Skeletal muscle tissue (tissue), 4 donors: ENCODE measurements around the gene ZNF326. TPM values are rescaled to one million over a fixed set of nuclear protein-coding genes. Genes with fewer than 3 reads are reported as not detected.

Experiments used
- H3K27ac ChIP-seq: one replicate; pipeline ENCODE4 v1.7.0; 2013; ENCODE audit warnings: mild to moderate bottlenecking, low read depth, low read length, inconsistent platforms
- H3K27me3 ChIP-seq, 3 donors: one replicate each; pipeline ENCODE4 v1.7.0; 2013; ENCODE audit warnings: low read length in 3 of 3; ENCODE audit not compliant: control insufficient read depth in 3 of 3, insufficient read depth in 3 of 3
- H3K36me3 ChIP-seq, 3 donors: one replicate each; pipeline ENCODE4 v1.7.0; 2013; ENCODE audit warnings: low read length in 3 of 3; ENCODE audit not compliant: control insufficient read depth in 3 of 3, insufficient read depth in 3 of 3
- H3K4me1 ChIP-seq, 3 donors: one replicate each; pipeline ENCODE4 v1.7.0; 2013; ENCODE audit warnings: low read length in 3 of 3, mild to moderate bottlenecking in 3 of 3; ENCODE audit not compliant: control insufficient read depth in 3 of 3, insufficient read depth in 3 of 3
- H3K4me3 ChIP-seq, 3 donors: one replicate each; pipeline ENCODE4 v1.7.0; 2013; ENCODE audit warnings: low read length in 3 of 3
- H3K9ac ChIP-seq, 3 donors: one replicate each; pipeline ENCODE4 v1.7.0; 2013; ENCODE audit warnings: low read length in 3 of 3, mild to moderate bottlenecking in 3 of 3, moderate library complexity in 2 of 3, low read depth in 1 of 3
- H3K9me3 ChIP-seq, 3 donors: one replicate each; pipeline ENCODE4 v1.7.0; 2013; ENCODE audit warnings: low read length in 3 of 3; ENCODE audit not compliant: control insufficient read depth in 3 of 3
- total RNA-seq: library from RNA; depleted of rRNA; stranded (reverse); fragments of >200 nt; gene quantifications from one replicate; pipeline ENCODE4 v1.2.3, GENCODE V29; 2014
- donor health status: Osteomylitis.

The ZNF326 gene
- total RNA-seq, 1 donor from 2014 or later, result 7.8 TPM

DNA sequence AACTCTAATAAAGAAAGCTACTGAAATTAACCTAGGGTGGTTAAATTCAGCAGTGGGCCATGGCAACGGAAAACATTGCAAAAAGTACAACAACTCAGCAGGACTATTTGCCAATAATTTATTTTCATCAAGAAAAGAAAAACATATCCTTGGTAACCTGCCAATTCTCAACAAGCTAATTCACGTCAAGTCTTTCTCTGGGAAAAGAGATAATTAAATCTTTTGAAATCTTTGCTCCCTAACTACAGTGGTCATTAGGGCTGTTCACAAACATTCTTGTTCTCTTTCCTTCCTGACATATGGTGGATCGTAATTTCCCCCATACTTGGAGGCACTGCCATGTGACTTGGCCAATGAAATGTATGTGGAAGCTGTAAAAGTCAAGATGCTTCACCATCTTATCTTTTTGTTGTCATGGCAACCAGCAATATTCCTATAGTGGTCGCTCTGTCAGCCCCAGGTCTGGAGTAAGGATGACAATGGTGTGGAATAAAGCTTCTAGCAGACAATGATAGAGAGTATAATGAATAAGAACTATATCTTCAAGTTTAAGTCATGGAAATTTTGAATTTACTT is 29.6 kb upstream of the ZNF326 start:
- Histone ChIP-seq H3K27ac (peak overlapping the region; percentile 13), H3K4me3 (no peak overlapping the region), H3K27me3 (no peaks in the 10 kb centered on the region)

DNA sequence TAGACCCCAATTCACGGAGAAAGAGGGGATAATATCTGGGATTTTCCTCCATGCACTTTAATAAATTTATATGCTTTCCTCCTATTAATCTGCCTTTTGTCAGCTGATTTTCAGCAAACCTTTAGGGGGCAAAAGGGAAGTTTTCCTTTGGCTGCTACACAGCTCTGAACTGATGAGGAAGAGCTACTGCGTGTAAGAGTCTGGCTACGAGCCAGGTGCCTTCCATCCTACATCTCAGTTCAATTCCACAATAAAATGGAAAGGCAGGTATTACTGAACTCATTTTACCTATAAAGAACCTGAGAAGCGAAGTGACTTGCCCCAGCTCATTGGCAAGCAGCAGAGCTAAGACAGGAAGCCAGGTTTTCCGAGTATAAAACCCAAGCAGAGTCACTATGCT is 28.3 kb upstream of the ZNF326 start:
- no peak overlapping the region for H3K9ac ChIP-seq
- H3K36me3 ChIP-seq, result no peaks in the 10 kb centered on the region
- H3K9me3 ChIP-seq, result no peaks in the 10 kb centered on the region
- H3K4me3 ChIP-seq, result no peak overlapping the region
- H3K4me1 ChIP-seq, result peaks cover 0 to 3% (median 2%) of the 10 kb centered on the region in 3 donors
- no peak overlapping the region for H3K27ac ChIP-seq
- no peaks in the 10 kb centered on the region for H3K27me3 ChIP-seq

More for the DNA sequence above, 29.6 kb upstream of the ZNF326 start:
- Histone ChIP-seq H3K36me3 (no peaks in the 10 kb centered on the region), H3K4me1 (peaks cover 0 to 3% (median 2%) of the 10 kb centered on the region in 3 donors), H3K9me3 (no peaks in the 10 kb centered on the region), H3K9ac (no peak overlapping the region)

DNA sequence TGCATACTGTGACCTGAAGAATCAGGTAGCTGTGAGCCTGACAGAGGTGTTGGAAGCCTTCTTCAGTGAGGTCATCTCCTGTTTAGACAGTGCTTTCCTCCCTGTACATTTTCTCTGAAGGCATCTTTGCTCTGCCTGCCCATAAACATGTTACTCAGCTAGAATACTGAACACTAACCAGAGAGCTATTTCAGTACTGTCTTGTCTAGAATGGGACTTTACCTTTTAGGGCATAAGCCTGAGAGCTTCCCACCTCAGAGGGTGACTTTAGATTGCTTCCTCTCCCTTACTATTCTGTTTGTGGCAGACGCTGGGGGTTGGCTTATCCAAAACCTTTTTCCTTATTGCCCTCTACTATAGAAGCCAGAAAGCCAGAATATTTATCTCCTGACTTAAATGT is 23.3 kb upstream of the ZNF326 start:
- H3K9me3 ChIP-seq, result no peaks in the 10 kb centered on the region
- peaks cover 0 to 3% (median 2%) of the 10 kb centered on the region in 3 donors for H3K4me1 ChIP-seq
- no peak overlapping the region for H3K4me3 ChIP-seq
- no peaks in the 10 kb centered on the region for H3K36me3 ChIP-seq
- H3K27ac ChIP-seq, result no peak overlapping the region
- no peak overlapping the region for H3K9ac ChIP-seq
- no peaks in the 10 kb centered on the region for H3K27me3 ChIP-seq

DNA sequence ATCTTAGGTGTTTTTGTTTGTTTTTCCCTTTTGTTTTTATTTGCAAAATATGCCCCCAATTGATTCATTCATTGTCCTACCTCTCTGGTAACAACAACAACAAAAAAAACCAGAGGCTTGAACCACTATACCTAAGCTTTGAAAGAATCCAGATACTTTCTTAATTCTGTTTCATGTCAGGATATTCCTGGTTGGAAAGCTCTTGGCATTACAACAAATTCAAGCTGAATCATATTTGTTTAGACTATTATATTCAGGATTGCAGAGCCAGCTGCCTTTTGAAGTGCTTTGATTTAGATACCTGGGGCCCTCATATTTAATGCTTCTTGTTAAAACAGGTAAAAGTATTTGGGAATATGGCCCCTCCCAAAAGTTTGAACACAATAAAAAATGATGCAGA is 22.9 kb upstream of the ZNF326 start:
- Histone ChIP-seq H3K9me3 (no peaks in the 10 kb centered on the region), H3K9ac (no peak overlapping the region), H3K27ac (no peak overlapping the region), H3K4me1 (peaks cover 0 to 3% (median 2%) of the 10 kb centered on the region in 3 donors), H3K4me3 (no peak overlapping the region), H3K36me3 (no peaks in the 10 kb centered on the region), H3K27me3 (no peaks in the 10 kb centered on the region)

DNA sequence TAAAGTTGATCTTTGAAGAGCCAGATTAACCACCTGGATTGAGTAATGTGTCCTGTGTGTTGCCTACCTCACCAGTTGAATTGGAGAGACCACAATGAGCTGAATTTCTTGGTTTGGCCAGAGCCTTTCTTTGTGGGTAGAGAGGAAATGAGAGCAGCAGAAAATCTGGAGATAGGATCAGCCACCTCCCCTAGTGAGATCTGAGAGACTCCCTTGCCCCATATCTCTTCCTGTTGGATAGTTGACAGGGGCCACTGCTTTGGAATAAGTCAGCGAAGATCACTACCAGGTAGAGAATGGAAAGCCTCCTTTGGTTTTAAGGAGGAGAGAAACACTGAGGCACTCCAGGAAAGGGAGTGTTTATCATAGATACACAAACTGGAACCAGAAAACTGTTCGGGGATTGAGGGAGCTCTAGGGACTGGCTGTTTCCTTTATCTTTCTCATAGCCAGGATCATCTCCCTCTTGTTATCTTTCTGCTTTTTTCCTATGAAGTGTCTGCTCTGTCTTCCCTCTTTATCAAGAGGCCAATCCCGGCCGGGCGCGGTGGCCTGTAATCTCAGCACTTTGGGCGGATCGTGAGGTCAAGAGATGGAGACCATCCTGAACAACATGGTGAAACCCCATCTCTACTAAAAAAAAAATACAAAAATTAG is 21.3 kb upstream of the ZNF326 start:
- Histone ChIP-seq H3K27ac (no peak overlapping the region), H3K4me3 (no peak overlapping the region), H3K9me3 (no peaks in the 10 kb centered on the region), H3K36me3 (no peaks in the 10 kb centered on the region), H3K27me3 (no peaks in the 10 kb centered on the region), H3K4me1 (peaks cover 0 to 3% (median 2%) of the 10 kb centered on the region in 3 donors), H3K9ac (no peak overlapping the region)

DNA sequence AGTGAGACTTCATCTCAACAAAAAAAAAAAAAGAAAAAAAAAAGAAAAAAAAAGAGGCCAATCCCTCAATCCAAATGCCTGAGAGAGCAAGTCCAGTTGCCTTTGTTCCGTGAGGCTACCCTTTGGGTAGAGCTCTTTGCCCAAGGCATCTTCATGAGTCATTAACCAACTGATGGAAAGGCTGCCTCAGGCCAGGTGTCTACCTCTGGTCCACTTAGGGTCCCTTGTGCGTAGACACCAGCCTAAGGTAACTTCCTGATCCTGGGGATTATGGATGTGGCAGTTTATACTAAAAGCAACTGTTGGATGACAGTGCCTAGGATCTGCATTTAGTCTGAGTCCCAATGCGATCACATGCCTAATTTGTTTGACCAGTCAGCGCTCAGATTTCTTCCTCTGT is 20.7 kb upstream of the ZNF326 start:
- H3K27me3 ChIP-seq, result no peaks in the 10 kb centered on the region
- no peak overlapping the region for H3K9ac ChIP-seq
- H3K27ac ChIP-seq, result no peak overlapping the region
- H3K4me1 ChIP-seq, result peaks cover 0 to 3% (median 2%) of the 10 kb centered on the region in 3 donors
- no peaks in the 10 kb centered on the region for H3K36me3 ChIP-seq
- no peak overlapping the region for H3K4me3 ChIP-seq
- no peaks in the 10 kb centered on the region for H3K9me3 ChIP-seq

DNA sequence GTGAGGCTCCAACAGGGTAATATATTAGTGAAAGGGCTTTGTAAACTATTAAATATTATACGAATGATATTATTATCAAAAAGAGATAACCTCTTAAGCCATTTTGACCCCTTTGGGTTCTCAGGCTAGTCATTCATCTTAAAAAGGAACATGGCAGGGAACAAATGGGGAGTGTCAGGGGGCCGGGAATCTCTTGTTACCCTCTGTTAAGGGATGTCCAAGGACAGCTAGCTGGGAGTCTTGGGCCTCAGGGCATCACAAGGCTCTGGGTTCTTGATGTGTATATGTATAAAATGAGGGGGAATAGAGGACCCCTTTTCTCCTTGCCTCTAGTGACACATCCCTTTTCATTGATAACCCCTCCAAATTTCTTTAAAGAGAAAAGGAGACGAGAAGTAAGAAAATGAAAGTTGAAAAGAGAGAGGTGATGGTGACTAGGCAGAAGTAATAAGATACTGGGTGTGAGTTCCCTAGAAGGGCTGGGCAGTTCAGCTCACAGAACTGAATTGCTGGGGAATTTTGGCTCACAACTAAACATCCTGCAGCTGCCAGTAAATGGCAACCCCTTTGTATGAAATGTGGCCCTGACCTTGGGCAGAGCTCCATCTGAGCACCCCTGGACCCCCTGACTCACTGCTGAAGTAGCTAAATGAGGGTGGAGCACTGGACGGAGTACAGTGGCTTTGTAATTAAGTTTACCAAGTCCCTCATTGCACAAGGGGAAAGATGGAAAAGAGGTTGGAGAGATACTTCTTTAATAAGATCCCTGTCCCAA is 20.0 kb upstream of the ZNF326 start:
- H3K36me3 ChIP-seq, result no peaks in the 10 kb centered on the region
- H3K9me3 ChIP-seq, result no peaks in the 10 kb centered on the region
- no peaks in the 10 kb centered on the region for H3K27me3 ChIP-seq
- H3K9ac ChIP-seq, result no peak overlapping the region
- no peak overlapping the region for H3K4me3 ChIP-seq
- no peak overlapping the region for H3K27ac ChIP-seq
- peaks cover 0 to 3% (median 2%) of the 10 kb centered on the region in 3 donors for H3K4me1 ChIP-seq

DNA sequence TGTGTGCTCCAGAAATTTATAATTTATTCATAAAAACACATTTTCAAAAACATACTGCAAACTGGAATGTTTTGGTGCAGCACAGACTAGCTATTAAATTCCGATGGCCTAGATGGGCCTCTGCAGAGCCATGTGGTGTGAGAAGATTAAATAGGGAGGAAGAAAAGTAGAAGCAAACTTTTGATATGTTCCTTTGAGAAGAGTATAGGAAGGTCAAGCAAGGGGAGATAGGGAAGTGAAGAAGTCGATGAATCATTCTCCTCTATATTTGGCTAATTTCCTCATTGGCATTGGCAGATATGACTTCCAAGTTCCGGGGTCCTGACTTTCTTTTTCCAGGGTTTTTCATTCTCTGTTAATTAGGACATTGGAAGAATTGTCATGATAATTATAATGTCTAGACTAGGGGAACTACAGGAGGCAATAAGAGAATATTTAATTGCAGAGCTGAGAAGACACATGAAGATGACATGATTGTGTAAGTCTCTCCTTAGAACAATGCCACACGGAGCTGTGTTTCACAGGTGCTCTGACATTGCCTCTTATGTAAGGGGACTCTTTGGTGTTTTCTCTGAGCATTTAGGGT is 19.3 kb upstream of the ZNF326 start:
- no peak overlapping the region for H3K27ac ChIP-seq
- no peak overlapping the region for H3K9ac ChIP-seq
- no peaks in the 10 kb centered on the region for H3K36me3 ChIP-seq
- no peaks in the 10 kb centered on the region for H3K9me3 ChIP-seq
- no peak overlapping the region for H3K4me3 ChIP-seq
- peaks cover 0 to 3% (median 2%) of the 10 kb centered on the region in 3 donors for H3K4me1 ChIP-seq
- no peaks in the 10 kb centered on the region for H3K27me3 ChIP-seq

DNA sequence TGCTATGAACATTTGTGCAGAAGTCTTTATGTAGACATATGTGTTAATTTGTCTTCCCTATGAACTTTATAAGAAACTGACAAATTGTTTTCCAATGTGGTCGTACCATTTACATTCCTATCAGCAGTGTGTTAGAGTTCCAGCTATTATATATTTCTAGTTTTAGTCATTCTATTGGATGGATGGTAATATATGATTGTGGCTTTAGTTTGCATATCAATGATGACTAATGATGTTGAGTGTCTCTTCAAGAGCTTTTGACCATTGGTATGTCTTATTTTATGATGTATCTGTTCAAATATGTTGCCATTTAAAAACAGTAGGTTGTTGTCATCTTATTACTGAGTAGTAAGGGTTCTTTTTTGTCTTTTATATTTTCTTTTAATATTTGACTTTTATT is 16.2 kb upstream of the ZNF326 start:
- no peak overlapping the region for H3K9ac ChIP-seq
- no peaks in the 10 kb centered on the region for H3K9me3 ChIP-seq
- H3K36me3 ChIP-seq, result no peaks in the 10 kb centered on the region
- no peak overlapping the region for H3K4me3 ChIP-seq
- no peak overlapping the region for H3K27ac ChIP-seq
- H3K27me3 ChIP-seq, result no peaks in the 10 kb centered on the region
- H3K4me1 ChIP-seq, result peaks cover 0 to 3% (median 2%) of the 10 kb centered on the region in 3 donors

DNA sequence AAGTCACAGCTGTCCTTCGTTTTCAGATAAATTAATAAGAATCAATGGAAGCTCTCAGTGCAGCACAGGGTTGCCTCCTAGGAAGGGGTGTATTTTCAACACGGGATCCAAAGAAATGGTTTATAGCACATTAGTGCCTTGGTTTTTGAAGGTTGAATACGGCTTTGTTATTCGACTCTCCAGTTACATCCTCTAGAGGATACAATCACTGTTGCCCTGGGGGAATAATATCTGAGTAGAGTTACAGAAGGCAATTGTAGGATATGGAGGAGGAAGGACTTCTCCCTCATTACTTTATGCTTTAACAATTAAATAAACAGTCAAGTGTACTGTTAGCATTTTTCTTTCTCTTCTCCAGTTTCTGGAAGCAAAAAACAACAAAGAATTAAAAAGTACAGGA is 14.3 kb upstream of the ZNF326 start:
- Histone ChIP-seq H3K4me1 (no peaks in the 10 kb centered on the region), H3K9ac (no peak overlapping the region), H3K27me3 (no peaks in the 10 kb centered on the region), H3K4me3 (no peak overlapping the region), H3K27ac (no peak overlapping the region), H3K9me3 (no peaks in the 10 kb centered on the region), H3K36me3 (no peaks in the 10 kb centered on the region)
